Measurements from ENCODE around the gene ZBTB12. TPM values are rescaled to one million over a fixed set of nuclear protein-coding genes. Genes with fewer than 3 reads are reported as not detected.

Gene ZBTB12, protein sequence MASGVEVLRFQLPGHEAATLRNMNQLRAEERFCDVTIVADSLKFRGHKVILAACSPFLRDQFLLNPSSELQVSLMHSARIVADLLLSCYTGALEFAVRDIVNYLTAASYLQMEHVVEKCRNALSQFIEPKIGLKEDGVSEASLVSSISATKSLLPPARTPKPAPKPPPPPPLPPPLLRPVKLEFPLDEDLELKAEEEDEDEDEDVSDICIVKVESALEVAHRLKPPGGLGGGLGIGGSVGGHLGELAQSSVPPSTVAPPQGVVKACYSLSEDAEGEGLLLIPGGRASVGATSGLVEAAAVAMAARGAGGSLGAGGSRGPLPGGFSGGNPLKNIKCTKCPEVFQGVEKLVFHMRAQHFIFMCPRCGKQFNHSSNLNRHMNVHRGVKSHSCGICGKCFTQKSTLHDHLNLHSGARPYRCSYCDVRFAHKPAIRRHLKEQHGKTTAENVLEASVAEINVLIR
- total RNA-seq = 35.3 to 37.1 TPM (median 35.9 TPM) in 3 replicates

DNA sequence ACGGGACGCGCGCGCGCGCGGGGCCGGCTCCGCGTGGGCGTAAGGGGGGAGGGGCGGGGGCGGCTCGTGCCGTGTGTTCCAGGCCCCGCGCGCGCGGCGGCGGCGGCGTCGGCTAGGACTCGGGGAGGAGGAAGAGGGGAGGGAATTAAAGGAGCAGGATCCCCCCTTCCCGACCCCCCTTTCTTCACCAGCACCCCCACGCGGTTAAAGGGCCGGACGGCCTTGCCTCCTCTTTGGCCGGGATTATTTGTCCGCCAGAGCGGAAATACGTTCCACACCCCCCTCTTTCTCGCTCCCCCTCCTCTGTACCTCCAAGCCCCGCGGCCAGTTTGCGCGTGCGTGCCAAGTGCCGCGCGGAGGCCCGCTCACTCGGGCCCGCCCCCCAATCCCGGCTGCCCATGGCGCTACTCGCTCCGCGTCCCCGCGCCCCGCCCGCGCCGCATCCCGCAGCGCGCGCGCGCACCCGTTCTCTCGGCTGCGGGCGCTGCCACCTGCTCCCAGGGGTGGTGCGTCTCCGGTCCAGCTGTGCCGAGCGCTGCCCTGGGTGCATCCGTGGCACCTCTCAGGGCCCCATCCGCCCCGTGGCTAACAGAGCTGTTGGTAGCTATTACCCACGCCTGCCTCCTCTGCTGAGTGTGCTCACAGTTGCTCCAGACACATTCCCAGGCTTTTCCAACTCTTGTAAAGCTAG, at the start of gene ZBTB12:
ZBTB12 (minus strand) TSS at position 134 of the 691 bp plus-strand sequence. CDS start 781 bp downstream, outside the sequence.
- Mint-ChIP-seq H3K4me3 (peak within 1 kb of the TSS; percentile 68), H3K9me3 (no peaks in the 10 kb centered on the region), H3K36me3 (no peaks in the 10 kb centered on the region), H3K27me3 (ENCODE audit: low read depth) (no peaks in the 10 kb centered on the region), H3K4me1 (peaks cover 42% of the 10 kb centered on the region), H3K27ac (peak within 1 kb of the TSS; percentile 92)
- TF ChIP-seq, protein P1, sequence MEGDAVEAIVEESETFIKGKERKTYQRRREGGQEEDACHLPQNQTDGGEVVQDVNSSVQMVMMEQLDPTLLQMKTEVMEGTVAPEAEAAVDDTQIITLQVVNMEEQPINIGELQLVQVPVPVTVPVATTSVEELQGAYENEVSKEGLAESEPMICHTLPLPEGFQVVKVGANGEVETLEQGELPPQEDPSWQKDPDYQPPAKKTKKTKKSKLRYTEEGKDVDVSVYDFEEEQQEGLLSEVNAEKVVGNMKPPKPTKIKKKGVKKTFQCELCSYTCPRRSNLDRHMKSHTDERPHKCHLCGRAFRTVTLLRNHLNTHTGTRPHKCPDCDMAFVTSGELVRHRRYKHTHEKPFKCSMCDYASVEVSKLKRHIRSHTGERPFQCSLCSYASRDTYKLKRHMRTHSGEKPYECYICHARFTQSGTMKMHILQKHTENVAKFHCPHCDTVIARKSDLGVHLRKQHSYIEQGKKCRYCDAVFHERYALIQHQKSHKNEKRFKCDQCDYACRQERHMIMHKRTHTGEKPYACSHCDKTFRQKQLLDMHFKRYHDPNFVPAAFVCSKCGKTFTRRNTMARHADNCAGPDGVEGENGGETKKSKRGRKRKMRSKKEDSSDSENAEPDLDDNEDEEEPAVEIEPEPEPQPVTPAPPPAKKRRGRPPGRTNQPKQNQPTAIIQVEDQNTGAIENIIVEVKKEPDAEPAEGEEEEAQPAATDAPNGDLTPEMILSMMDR (IDR thresholded peaks at IDR 0.05; ENCODE audit: unreplicated experiment) = no peak
- DNase-seq (ENCODE audit: low spot score in 2 of 2, unreplicated experiment in 2 of 2) = peak; percentile 94 to 96

DNA sequence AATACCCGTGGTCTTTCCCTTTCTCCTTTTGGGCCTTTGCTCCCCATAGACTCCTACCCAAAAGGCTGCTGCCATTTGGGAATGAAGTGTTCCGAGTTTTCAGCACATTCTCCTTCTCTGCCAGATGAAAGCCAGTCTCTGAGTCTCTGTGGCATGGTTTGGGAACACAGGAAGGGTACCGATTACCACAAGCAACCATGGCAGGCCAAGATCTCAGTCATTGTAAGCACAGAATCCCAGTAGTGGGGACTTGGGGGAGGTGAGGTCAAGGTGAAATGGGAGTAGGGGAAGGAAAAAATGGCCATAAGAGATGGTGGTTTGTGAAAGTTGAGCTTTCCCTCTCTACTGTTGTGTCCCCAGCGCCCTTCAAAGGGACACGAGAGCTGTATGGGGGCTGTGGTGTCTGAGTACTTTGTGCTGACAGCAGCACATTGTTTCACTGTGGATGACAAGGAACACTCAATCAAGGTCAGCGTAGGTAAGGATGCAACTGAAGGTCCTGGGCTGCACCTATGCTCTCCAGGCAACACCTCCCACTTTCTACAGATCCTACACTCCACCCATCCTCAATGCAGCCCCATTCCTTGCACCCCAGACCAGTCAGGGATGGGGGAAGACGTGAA, 48.2 kb upstream of the ZBTB12 start:
- no peaks in the 10 kb centered on the region for H3K9me3 Mint-ChIP-seq
- H3K4me1 Mint-ChIP-seq = no peaks in the 10 kb centered on the region
- TF ChIP-seq, protein P1 (IDR thresholded peaks at IDR 0.05; ENCODE audit: unreplicated experiment) = no peak
- H3K27me3 Mint-ChIP-seq (ENCODE audit: low read depth) = peaks cover 24% of the 10 kb centered on the region
- H3K4me3 Mint-ChIP-seq = no peak overlapping the region
- DNase-seq (ENCODE audit: low spot score in 2 of 2, unreplicated experiment in 2 of 2) = no peak
- H3K27ac Mint-ChIP-seq = no peak overlapping the region
- peaks cover 22% of the 10 kb centered on the region for H3K36me3 Mint-ChIP-seq

DNA sequence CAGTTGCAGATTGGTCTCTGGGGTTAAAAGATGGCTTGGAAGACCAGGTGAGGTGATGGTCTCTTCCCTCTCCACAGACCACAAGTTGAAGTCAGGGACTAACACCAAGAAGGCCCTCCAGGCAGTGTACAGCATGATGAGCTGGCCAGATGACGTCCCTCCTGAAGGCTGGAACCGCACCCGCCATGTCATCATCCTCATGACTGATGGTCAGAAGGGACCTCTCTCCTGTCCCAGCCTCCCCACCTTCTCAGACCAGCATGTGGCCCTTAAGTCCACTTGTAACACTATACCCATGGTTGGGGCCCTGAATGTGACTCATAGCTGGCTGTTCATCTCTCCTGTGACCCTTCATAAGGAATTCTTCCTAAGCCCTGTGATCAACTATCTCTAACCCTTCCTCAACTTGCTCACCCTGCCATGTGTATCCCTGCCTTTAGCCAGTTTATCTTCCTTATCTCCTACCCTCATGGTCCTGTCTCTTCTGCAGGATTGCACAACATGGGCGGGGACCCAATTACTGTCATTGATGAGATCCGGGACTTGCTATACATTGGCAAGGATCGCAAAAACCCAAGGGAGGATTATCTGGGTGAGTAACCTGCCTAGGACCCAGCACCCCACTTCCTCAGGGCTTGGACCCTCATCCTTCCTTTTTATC, 47.0 kb upstream of the ZBTB12 start:
- no peaks in the 10 kb centered on the region for H3K9me3 Mint-ChIP-seq
- H3K36me3 Mint-ChIP-seq = peaks cover 12% of the 10 kb centered on the region
- H3K27ac Mint-ChIP-seq = no peak overlapping the region
- H3K27me3 Mint-ChIP-seq (ENCODE audit: low read depth) = peaks cover 35% of the 10 kb centered on the region
- no peak overlapping the region for H3K4me3 Mint-ChIP-seq
- TF ChIP-seq, protein P1 (IDR thresholded peaks at IDR 0.05; ENCODE audit: unreplicated experiment) = no peak
- DNase-seq (ENCODE audit: low spot score in 2 of 2, unreplicated experiment in 2 of 2) = no peak
- no peaks in the 10 kb centered on the region for H3K4me1 Mint-ChIP-seq

DNA sequence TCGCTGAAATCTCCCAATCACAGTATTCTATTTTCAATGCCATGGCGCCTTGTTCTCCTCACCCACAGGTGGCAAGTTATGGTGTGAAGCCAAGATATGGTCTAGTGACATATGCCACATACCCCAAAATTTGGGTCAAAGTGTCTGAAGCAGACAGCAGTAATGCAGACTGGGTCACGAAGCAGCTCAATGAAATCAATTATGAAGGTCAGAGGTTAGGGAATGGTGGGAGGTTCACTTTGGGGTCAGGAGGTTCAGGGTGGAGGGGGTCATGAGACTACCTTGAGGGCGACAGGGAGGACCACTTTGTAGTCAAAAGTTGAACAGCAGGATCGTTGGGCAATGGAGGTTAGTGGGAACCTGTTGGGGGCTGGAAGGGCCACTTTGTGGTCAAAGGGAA, 46.4 kb upstream of the ZBTB12 start:
- peaks cover 41% of the 10 kb centered on the region for H3K27me3 Mint-ChIP-seq (ENCODE audit: low read depth)
- H3K4me3 Mint-ChIP-seq = no peak overlapping the region
- no peaks in the 10 kb centered on the region for H3K4me1 Mint-ChIP-seq
- H3K27ac Mint-ChIP-seq = no peak overlapping the region
- TF ChIP-seq, protein P1 (IDR thresholded peaks at IDR 0.05; ENCODE audit: unreplicated experiment) = no peak
- H3K36me3 Mint-ChIP-seq = peaks cover 7% of the 10 kb centered on the region
- H3K9me3 Mint-ChIP-seq = no peaks in the 10 kb centered on the region
- DNase-seq (ENCODE audit: low spot score in 2 of 2, unreplicated experiment in 2 of 2) = no peak

DNA sequence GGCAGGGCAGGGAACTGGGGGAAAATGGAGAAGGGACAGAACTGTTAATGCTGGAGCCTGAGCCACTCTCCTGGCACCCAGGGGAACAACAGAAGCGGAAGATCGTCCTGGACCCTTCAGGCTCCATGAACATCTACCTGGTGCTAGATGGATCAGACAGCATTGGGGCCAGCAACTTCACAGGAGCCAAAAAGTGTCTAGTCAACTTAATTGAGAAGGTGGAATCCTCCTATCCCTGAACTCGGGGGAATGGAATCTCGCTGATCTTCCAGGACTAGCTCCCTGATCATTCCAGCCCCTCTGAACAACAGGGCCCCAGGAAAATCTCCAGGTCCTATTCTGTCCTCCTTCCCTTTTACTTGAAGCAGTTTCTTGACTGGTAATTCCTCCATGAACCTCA, 46.0 kb upstream of the ZBTB12 start:
- no peaks in the 10 kb centered on the region for H3K9me3 Mint-ChIP-seq
- peaks cover 3% of the 10 kb centered on the region for H3K36me3 Mint-ChIP-seq
- H3K27ac Mint-ChIP-seq = no peak overlapping the region
- TF ChIP-seq, protein P1 (IDR thresholded peaks at IDR 0.05; ENCODE audit: unreplicated experiment) = no peak
- no peak for DNase-seq (ENCODE audit: low spot score in 2 of 2, unreplicated experiment in 2 of 2)
- H3K4me1 Mint-ChIP-seq = no peaks in the 10 kb centered on the region
- peaks cover 44% of the 10 kb centered on the region for H3K27me3 Mint-ChIP-seq (ENCODE audit: low read depth)
- no peak overlapping the region for H3K4me3 Mint-ChIP-seq

Data from mesothelial cell of epicardium (in vitro differentiated cells).